Liver (tissue), 3 donors: Measurements from ENCODE around the gene PPP2R2C.

ENCODE experiments used
- FOXA1 ChIP-seq: IDR thresholded peaks from 2 replicates; pipeline ENCODE4 v1.6.1; 2016; ENCODE audit warnings: antibody characterized with exemption
- GABPA ChIP-seq, 2 donors: IDR thresholded peaks in 1 of 2; conservative IDR thresholded peaks in 1 of 2; 2 replicates each; pipeline ENCODE4 v1.6.1; 2016; ENCODE audit warnings: antibody characterized with exemption in 2 of 2, mild to moderate bottlenecking in 1 of 2, moderate library complexity in 1 of 2
- HNF4G ChIP-seq: IDR thresholded peaks from 2 replicates; pipeline ENCODE4 v1.6.1; 2016; ENCODE audit warnings: antibody characterized with exemption
- JUND ChIP-seq, 2 donors: IDR thresholded peaks; 2 replicates each; pipeline ENCODE4 v1.6.1; 2016; ENCODE audit warnings: antibody characterized with exemption in 2 of 2
- NR2F2 ChIP-seq: IDR thresholded peaks from 2 replicates; pipeline ENCODE4 v1.6.1; 2016; ENCODE audit warnings: antibody characterized with exemption
- RAD21 ChIP-seq, 2 donors: IDR thresholded peaks; 2 replicates each; pipeline ENCODE4 v1.6.1; 2016; ENCODE audit warnings: antibody characterized with exemption in 2 of 2, mild to moderate bottlenecking in 2 of 2
- TAF1 ChIP-seq: conservative IDR thresholded peaks from 2 replicates; pipeline ENCODE4 v1.6.1; 2016; ENCODE audit warnings: antibody characterized with exemption, mild to moderate bottlenecking
- YY1 ChIP-seq: IDR thresholded peaks from 2 replicates; pipeline ENCODE4 v1.6.1; 2016; ENCODE audit warnings: antibody characterized with exemption, mild to moderate bottlenecking
- TF ChIP-seq, protein P1 (sequence below): fragments of 150-350 bp; IDR thresholded peaks from 2 replicates; pipeline ENCODE4 v1.5.1; 2017; ENCODE audit warnings: improper control_type of control experiment, low read depth, low read length; ENCODE audit not compliant: missing input control
- TF ChIP-seq, protein P2 (sequence below): IDR thresholded peaks from 2 replicates; pipeline ENCODE4 v1.6.1; 2016; ENCODE audit warnings: antibody characterized with exemption
- TF ChIP-seq, protein P3 (sequence below): IDR thresholded peaks from 2 replicates; pipeline ENCODE4 v1.6.1; 2016; ENCODE audit warnings: antibody characterized with exemption, mild to moderate bottlenecking
- TF ChIP-seq, protein P4 (sequence below): IDR thresholded peaks from 2 replicates; pipeline ENCODE4 v1.6.1; 2016; ENCODE audit warnings: antibody characterized with exemption
- donor health status: healthy.
- donor health status: healthy.

DNA sequence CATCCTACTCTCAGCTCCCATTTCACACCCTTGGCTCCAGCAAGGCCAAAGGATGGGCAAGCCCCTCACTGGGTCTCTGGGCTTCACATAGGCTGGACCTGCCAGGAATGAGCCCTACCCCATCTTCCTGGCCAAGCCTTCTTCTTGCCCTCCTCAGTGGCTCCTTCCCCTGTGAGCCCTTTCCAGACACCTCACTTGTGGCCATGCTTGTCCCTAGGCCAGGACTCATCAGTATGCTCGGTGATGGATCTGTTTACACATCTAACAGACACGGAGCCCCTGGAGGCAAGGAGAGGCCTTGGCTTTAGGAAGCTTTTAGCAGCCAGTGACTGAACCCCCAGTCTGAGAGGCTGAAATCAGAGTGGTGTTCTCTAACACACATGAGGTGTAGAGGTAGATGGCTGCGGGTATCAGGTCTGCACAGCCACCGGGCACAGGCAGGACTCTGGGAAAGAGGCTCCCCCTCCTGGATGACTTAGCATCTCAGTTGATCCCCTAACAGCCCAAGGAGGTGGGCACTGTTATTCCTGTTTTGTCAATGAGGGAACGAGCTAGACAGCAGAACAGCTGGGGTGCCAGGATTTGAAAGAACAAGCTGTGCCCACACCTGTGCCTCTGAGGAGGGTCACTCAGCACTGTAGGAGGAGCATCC is 44.8 kb downstream of the PPP2R2C start:
- no peak for TF ChIP-seq JUND (IDR thresholded peaks at IDR 0.05)
- TF ChIP-seq, protein P1, sequence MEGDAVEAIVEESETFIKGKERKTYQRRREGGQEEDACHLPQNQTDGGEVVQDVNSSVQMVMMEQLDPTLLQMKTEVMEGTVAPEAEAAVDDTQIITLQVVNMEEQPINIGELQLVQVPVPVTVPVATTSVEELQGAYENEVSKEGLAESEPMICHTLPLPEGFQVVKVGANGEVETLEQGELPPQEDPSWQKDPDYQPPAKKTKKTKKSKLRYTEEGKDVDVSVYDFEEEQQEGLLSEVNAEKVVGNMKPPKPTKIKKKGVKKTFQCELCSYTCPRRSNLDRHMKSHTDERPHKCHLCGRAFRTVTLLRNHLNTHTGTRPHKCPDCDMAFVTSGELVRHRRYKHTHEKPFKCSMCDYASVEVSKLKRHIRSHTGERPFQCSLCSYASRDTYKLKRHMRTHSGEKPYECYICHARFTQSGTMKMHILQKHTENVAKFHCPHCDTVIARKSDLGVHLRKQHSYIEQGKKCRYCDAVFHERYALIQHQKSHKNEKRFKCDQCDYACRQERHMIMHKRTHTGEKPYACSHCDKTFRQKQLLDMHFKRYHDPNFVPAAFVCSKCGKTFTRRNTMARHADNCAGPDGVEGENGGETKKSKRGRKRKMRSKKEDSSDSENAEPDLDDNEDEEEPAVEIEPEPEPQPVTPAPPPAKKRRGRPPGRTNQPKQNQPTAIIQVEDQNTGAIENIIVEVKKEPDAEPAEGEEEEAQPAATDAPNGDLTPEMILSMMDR, result no peak
- TF ChIP-seq, protein P2, sequence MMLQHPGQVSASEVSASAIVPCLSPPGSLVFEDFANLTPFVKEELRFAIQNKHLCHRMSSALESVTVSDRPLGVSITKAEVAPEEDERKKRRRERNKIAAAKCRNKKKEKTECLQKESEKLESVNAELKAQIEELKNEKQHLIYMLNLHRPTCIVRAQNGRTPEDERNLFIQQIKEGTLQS, result no peak
- TF ChIP-seq HNF4G, result no peak
- TF ChIP-seq, protein P3, sequence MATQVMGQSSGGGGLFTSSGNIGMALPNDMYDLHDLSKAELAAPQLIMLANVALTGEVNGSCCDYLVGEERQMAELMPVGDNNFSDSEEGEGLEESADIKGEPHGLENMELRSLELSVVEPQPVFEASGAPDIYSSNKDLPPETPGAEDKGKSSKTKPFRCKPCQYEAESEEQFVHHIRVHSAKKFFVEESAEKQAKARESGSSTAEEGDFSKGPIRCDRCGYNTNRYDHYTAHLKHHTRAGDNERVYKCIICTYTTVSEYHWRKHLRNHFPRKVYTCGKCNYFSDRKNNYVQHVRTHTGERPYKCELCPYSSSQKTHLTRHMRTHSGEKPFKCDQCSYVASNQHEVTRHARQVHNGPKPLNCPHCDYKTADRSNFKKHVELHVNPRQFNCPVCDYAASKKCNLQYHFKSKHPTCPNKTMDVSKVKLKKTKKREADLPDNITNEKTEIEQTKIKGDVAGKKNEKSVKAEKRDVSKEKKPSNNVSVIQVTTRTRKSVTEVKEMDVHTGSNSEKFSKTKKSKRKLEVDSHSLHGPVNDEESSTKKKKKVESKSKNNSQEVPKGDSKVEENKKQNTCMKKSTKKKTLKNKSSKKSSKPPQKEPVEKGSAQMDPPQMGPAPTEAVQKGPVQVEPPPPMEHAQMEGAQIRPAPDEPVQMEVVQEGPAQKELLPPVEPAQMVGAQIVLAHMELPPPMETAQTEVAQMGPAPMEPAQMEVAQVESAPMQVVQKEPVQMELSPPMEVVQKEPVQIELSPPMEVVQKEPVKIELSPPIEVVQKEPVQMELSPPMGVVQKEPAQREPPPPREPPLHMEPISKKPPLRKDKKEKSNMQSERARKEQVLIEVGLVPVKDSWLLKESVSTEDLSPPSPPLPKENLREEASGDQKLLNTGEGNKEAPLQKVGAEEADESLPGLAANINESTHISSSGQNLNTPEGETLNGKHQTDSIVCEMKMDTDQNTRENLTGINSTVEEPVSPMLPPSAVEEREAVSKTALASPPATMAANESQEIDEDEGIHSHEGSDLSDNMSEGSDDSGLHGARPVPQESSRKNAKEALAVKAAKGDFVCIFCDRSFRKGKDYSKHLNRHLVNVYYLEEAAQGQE, result no peak
- TF ChIP-seq RAD21 (IDR thresholded peaks at IDR 0.05), result no peak
- TF ChIP-seq FOXA1, result no peak
- TF ChIP-seq, protein P4, sequence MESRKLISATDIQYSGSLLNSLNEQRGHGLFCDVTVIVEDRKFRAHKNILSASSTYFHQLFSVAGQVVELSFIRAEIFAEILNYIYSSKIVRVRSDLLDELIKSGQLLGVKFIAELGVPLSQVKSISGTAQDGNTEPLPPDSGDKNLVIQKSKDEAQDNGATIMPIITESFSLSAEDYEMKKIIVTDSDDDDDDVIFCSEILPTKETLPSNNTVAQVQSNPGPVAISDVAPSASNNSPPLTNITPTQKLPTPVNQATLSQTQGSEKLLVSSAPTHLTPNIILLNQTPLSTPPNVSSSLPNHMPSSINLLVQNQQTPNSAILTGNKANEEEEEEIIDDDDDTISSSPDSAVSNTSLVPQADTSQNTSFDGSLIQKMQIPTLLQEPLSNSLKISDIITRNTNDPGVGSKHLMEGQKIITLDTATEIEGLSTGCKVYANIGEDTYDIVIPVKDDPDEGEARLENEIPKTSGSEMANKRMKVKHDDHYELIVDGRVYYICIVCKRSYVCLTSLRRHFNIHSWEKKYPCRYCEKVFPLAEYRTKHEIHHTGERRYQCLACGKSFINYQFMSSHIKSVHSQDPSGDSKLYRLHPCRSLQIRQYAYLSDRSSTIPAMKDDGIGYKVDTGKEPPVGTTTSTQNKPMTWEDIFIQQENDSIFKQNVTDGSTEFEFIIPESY, result no peak
- no peak for TF ChIP-seq GABPA (IDR thresholded peaks at IDR 0.05 in 1 of 2, conservative IDR thresholded peaks at IDR 0.05 in 1 of 2)
- TF ChIP-seq TAF1, result no peak
- no peak for TF ChIP-seq YY1
- no peak for TF ChIP-seq NR2F2
